Measurements from ENCODE around the gene PPIE.
"Not testable (repeated sequence)": the region's sequence is repeated elsewhere in the genome, so short reads cannot be mapped to it uniquely, and the experiment has no call there.

DNA sequence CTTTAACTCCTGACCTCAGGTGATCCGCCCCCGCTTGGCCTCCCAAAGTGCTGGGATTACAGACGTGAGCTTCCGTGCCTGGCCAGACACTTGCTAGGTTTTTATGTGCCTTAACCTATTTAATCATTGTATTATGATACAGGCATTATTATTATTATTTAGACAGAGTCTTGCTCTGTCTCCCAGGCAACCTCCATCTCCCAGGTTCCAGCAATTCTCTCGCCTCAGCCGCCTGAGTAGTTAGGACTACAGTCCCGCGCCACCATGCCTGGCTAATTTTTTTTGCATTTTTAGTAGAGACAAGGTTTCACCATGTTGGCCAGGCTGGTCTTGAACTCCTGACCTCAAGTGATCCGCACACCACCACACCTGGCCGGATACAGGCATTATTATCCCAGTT lies 44.0 kb downstream of the PPIE start:
- TF ChIP-seq FOSL1 (IDR thresholded peaks at IDR 0.05; ENCODE audit: insufficient read depth, low read depth, low read length); JUND (IDR thresholded peaks at IDR 0.05; ENCODE audit: low read length); EZH2 (IDR thresholded peaks at IDR 0.05; ENCODE audit: low read depth, low read length, severe bottlenecking); SP1 (IDR thresholded peaks at IDR 0.05; ENCODE audit: low read depth, low read length); SP4 (IDR thresholded peaks at IDR 0.05; ENCODE audit: low read length); SP2 (IDR thresholded peaks at IDR 0.05; ENCODE audit: low read length); RAD21 (IDR thresholded peaks at IDR 0.05 in 1 of 2, conservative IDR thresholded peaks at IDR 0.05 in 1 of 2; ENCODE audit: low read depth in 2 of 2, low read length in 2 of 2); CHD1 (IDR thresholded peaks at IDR 0.05; ENCODE audit: low read depth, low read length): not testable (repeated sequence)
- TF ChIP-seq, protein P1, sequence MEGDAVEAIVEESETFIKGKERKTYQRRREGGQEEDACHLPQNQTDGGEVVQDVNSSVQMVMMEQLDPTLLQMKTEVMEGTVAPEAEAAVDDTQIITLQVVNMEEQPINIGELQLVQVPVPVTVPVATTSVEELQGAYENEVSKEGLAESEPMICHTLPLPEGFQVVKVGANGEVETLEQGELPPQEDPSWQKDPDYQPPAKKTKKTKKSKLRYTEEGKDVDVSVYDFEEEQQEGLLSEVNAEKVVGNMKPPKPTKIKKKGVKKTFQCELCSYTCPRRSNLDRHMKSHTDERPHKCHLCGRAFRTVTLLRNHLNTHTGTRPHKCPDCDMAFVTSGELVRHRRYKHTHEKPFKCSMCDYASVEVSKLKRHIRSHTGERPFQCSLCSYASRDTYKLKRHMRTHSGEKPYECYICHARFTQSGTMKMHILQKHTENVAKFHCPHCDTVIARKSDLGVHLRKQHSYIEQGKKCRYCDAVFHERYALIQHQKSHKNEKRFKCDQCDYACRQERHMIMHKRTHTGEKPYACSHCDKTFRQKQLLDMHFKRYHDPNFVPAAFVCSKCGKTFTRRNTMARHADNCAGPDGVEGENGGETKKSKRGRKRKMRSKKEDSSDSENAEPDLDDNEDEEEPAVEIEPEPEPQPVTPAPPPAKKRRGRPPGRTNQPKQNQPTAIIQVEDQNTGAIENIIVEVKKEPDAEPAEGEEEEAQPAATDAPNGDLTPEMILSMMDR (IDR thresholded peaks at IDR 0.05; ENCODE audit: control extremely low read depth in 1 of 3, insufficient read depth in 1 of 3, low read depth in 1 of 3, low read length in 3 of 3) = not testable (repeated sequence)
- TF ChIP-seq, protein P2, sequence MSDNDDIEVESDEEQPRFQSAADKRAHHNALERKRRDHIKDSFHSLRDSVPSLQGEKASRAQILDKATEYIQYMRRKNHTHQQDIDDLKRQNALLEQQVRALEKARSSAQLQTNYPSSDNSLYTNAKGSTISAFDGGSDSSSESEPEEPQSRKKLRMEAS (IDR thresholded peaks at IDR 0.05) = not testable (repeated sequence)
